HFF-Myc (cell line): Measurements from ENCODE around the gene BABAM2.

ENCODE experiments used
- DNase-seq: peaks from one replicate; pipeline ENCODE4 v3.0.0-alpha.2; 2011; ENCODE audit warnings: low read depth; ENCODE audit errors: extremely low read depth
- H3K4me3 ChIP-seq: replicated peaks from 2 replicates; pipeline ENCODE4 v1.5.1; 2011; ENCODE audit warnings: low read depth, mild to moderate bottlenecking, control low read depth, low read length
- CTCF ChIP-seq: IDR thresholded peaks from 2 replicates; pipeline ENCODE4 v1.5.1; 2012; ENCODE audit warnings: mild to moderate bottlenecking, low read depth, low read length, control low read depth; ENCODE audit errors: missing control alignments

Gene BABAM2

GRCh38 chr2:28317390-28317789, 426.9 kb downstream of the BABAM2 start:
- TF ChIP-seq CTCF: no peak

DNA sequence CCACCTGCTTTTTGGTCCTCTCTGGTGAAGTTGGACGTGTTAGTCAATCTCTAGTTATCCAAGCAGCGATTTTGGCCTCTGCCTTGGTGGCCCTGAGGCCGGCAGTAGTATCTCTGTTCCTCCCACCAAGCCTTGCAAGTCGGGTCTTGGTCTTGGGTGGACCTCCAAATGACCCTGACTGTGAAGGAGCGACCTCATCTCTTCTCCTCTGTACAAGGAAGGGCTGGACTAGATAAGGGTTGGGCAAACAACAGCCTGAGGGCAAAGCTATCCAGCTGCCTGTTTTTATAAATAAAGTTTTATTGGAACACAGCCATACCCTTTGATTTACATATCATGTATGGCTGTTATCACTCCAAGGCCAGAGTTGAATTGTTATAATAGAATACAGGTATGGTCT, 427.5 kb downstream of the BABAM2 start:
- DNase-seq: no peak
- no peak for TF ChIP-seq CTCF
- H3K4me3 ChIP-seq: no peak overlapping the region

More at GRCh38 chr2:28317390-28317789, 426.9 kb downstream of the BABAM2 start:
- H3K4me3 ChIP-seq: no peak overlapping the region
- DNase-seq: no peak

DNA sequence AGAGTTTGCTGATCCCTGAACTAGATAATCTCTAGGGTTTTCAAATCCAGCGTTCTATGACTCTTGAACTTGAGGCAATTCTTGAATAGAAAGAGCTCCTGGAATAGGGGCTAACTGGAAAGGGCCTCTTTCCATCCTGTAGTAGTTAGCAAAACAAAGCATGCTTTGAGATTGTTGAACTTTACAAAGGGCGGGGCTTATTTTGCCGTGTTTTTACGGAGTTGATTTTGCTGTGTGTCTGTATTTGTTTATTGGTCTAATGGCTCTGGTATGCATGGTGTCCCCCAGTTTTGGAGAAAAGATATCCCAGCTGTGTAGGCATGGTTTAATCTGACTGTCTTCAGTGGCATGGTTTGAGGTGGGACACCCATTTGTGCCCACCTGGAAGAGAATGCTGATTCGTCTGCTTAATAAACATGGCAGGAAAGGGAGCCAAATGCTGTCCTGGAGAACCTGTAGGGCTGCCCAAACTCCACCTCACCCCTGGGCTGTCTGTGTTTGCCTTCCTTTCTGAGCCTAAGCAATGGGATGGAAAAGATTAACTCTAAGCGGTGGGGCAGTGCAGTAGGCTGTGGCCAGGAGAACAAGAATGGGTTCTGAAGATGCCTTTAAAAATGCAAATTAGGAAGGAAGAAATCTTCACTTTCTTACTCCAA, 428.1 kb downstream of the BABAM2 start:
- H3K4me3 ChIP-seq: no peak overlapping the region
- TF ChIP-seq CTCF: no peak
- no peak for DNase-seq

- TF ChIP-seq CTCF: no peak
Observed at GRCh38 chr2:28319118-28320008, 428.8 kb downstream of the BABAM2 start.

GRCh38 chr2:28320009-28320365, 429.5 kb downstream of the BABAM2 start:
- no peak for TF ChIP-seq CTCF
- H3K4me3 ChIP-seq: no peak overlapping the region
- no peak for DNase-seq

More at GRCh38 chr2:28319118-28320008, 428.8 kb downstream of the BABAM2 start:
- DNase-seq: no peak
- no peak overlapping the region for H3K4me3 ChIP-seq

DNA sequence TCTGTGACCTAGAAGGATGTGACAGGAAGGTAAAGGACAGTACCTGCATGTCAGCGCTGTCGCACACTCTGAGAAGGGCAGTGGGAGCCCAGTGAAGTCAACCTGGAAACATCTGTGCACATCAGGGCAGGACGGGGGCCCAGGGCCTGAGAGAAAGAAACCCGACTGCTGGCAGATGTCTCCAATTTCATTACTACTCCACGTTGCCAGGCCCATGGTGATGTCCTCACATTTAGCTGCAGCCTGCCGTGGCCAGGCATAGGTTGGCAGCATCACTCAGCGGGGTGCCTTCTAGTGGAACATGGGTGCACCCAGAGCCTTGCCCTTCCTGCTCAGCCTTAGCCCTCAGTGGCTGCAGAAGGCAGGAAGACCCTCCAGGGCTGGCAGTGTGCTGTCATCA, 429.8 kb downstream of the BABAM2 start:
- no peak overlapping the region for H3K4me3 ChIP-seq
- no peak for TF ChIP-seq CTCF
- DNase-seq: no peak

- H3K4me3 ChIP-seq: no peak overlapping the region
- no peak for DNase-seq
- no peak for TF ChIP-seq CTCF
Observed at GRCh38 chr2:28321426-28321825, 430.9 kb downstream of the BABAM2 start.
